ENCODE data around the gene CA9.

The CA9 gene

DNA sequence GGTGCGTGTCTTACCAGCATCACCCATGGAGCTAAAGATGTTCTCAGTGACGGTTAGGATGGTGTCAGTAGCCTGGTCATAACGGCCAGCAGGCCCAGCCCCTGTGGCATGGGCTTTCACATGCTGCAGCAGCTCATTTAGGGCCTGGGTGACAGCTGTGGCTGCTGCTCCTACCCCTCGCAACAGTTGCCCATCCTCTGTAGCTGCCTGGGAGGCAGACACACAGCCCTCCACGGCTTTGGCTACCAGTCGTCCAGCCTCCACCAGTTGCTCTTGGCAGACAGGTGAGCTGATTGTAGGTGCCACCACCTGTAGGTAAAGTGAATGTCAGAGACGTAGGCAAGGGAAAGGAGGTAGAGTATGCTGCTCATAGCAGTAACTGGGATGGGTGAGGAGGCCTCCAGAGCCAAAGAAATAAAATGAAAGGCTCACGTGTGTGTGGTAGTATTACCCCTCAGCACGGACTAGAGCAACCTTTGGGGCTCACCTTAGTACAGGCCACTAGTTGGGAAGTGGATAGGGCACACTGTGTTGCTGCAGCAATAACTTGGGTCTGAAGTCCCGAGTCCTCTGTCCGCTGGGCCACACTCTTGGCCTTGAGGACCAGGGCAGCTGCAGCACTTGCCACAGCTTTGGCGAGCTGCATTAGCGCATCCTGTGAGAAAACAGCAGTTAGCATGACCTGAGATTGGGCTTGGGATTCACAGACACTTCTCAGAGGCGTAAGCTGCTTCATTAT lies 43.6 kb downstream of the CA9 start:
- DNase-seq (ENCODE audit: low read depth), result no peak

DNA sequence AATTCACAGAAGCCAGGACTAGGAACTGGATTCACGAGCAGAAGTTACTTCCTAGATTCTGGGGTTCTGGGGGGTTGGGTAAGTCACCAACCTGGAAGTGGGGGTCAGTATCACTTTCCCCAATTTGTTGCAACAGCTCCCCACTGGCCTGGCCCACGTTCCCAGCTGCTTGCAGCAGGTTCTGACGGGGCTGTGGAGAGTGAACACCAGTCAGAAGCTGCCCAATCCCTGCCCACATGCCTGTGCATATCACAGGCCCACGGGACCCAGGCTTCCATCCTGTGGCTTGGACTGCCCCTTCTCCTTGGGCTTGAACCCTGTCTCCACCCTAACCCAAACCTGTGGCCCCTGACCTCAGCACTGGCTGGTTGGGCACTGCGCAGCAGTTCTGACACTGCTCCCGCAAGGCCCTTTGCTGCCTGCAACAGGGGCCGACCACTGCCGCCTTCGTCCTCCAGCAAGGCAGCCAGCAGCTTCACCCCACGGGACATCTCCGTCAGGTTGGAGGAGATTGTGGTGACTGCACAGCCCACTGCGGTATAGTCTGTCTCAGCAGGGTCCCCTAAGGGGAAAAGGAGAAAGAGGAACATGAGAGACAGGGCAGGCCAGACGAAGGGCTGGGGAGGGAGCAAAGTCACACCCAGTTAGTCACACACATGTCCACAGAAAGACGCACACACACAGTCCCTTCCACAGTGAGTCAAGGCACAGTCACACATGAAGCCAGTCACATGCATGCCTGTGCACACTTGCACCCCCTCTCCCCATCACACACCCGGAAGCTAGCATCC lies 45.2 kb downstream of the CA9 start:
- no peak for DNase-seq (ENCODE audit: low read depth)

DNA sequence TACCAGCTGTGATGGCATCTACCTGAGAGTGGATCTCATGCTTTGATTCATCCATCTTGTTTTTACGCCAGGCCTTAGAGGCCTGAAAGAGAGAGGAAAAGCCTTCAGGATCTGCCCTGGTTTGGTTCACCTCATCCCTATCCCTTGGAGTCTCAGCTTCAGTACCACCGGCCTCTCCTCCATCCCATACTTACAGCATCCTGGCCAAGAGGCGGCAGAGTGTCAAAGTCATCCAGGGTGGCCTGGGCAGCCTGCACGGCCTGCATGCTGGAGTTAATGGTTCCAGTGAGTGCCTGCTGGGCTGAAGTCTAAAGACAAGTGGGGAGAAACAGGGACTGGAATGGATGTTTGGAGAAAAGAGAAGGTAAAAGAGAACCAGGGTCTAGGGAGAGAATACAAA lies 45.8 kb downstream of the CA9 start:
- DNase-seq (ENCODE audit: low read depth), result no peak

- no peak for DNase-seq (ENCODE audit: low read depth)
These were observed 49.7 kb downstream of the CA9 start for GRCh38 chr9:35723426-35723825.

DNA sequence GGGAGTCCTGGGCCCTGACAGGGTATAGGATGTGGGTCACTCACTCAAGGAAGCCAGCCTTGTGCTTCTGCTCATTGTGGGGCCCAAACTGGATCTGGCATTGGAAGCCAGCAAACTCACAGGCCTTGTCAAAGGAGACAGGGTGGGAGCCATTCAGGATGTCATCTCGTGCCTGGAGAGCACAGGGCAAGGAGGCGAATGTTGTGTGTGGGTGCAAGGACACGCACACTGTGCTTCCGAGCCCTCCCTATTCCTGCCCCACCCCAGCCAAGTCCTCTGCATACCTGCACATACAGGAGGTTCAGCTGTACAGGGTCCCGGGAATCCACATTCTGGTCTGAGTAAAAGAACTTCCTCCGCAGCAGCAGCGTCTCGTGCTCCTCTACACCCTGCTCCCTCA lies 50.2 kb downstream of the CA9 start:
- no peak for DNase-seq (ENCODE audit: low read depth)

- DNase-seq (ENCODE audit: low read depth), result no peak
These were observed 51.6 kb downstream of the CA9 start for GRCh38 chr9:35725362-35725761.

- DNase-seq (ENCODE audit: low read depth), result no peak
These were observed 53.2 kb downstream of the CA9 start for GRCh38 chr9:35726931-35727330.

DNA sequence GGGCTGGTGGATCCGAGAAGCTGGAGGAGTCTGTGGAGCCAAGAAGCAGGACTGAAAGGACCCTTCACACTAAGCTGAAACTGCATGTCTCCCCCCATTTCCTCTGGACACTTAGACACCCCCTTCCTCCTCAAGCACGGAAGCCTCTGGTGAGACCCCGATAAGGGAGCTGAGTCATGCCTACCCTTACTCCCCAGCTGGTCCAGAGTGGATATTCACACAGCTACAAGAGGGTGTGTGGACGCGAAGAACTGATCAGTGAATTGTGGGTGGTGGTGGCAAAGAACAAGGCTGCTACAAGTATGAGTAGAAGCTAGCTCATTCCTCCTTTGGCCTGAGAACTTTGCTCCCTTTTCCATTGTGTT lies 53.9 kb downstream of the CA9 start:
- no peak for DNase-seq (ENCODE audit: low read depth)

DNA sequence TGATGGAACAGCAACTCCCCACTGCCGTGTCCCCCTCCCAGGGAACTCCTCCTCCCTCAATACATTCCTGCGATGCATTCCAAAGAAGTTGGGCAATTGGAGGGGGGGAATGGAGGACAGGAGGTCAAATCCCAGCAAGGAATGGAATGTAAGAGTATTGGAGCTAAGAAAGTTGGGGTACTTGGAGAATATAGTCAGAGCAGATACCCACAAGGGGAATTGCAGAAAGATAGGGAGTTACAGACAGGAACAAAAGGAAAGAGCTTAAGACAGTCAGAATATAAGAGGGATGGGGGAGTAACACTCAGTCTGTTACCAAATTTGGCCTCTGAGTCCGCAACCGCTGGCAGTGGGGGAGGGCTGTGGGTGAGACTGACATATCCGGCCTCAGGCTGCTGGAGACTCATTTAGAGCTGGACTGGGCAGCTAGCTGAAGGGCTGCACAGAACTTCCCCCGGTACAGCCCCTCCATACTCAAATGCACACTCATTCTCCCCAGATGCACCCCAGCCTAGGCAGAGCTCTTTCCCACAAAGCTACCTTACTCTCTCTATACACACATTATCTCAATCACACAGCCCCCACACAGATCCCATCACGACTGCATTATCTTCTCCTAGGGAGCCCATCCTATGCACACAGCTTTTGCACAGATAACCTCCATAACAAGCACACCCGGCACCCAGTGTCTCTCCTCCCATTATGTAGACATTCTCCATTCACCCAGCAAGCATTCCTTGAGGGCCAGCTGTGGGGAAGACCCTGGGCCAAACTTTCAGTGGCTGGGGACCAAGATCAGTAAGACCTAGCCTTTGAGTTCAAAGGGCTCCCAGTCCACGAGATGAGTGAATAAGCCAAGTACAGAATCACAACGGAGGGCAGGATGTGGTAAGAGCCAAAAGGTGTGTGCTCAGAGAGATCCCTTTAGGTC lies 54.6 kb downstream of the CA9 start:
- no peak for DNase-seq (ENCODE audit: low read depth)

- no peak for DNase-seq (ENCODE audit: low read depth)
These were observed 55.4 kb downstream of the CA9 start for GRCh38 chr9:35729101-35729500.

DNA sequence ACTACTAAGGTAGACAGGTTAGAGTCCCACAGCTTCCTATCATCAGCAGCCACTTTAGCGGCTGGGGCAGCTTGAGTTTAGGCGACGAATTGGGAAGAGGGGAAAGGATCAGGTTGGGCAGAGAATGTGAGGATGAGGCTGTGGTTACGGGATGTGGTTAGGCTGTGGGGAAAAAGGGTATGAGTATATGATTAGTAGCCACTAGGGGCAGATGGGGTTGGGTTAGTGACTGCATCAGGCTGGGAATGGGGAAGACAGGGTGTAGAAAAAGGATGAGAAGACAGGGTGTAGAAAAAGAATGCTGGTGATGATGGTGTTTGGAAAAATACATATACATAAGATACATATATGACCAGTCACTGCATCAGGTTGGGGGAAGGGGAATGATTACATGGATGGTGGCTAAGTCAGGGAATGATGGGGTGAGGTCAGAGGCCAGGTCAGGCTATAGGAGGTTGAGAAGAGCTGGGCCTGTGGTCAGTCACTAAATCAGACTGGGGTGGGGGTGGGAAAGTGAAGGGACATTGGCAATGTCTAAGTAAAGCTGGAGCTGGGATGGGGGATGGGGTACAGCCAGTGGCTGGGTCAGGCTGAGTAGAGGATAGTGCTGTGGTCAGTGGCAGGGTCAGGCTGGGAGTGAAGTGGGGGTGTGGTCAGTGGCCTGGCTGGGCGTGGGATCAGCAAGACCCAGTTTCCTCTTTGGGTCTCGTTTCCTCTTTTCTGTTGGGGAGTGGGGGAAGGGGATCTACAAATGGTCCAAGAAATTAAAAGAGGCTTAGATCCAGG lies 56.2 kb downstream of the CA9 start:
- no peak for DNase-seq (ENCODE audit: low read depth)

DNA sequence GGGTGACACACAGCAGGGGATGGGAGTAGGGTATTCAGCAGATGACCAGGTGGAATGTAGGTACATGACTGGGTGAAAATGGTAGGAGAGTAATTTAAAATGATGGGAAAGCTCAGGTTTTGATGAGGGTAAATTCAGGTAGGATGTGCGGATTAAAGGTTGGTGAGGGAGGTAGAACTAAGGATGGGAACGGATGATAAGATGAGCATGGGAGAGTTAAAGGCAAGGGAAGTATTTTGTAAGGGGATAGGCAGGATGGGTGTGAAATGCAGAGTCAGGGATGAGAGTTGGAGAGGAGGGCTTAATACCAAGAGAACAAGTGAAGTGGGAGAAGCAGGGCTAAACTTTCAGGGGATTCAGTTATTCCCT lies 56.7 kb downstream of the CA9 start:
- no peak for DNase-seq (ENCODE audit: low read depth)

All from stimulated activated CD8-positive, alpha-beta memory T cell treated with anti-CD3 and anti-CD28 coated beads, Interleukin-12 subunit alpha, Interleukin-12 subunit beta, amount 100 ng/mL, for 1 hour (primary cell).